GM12878 (cell line): Measurements from ENCODE around the gene GNB5. TPM values are rescaled to one million over a fixed set of nuclear protein-coding genes. Genes with fewer than 3 reads are reported as not detected.

Experiments
- BACH1 ChIP-seq: fragments of 450-650 bp; IDR thresholded peaks from 2 replicates; pipeline ENCODE4 v1.6.1; 2017; ENCODE audit warnings: mild to moderate bottlenecking, borderline replicate concordance
- CBFB ChIP-seq: IDR thresholded peaks from 2 replicates; pipeline ENCODE4 v1.6.1; 2016; ENCODE audit warnings: antibody characterized with exemption, low read depth
- CTCF ChIP-seq, 3 experiments: IDR thresholded peaks in 2 of 3; conservative IDR thresholded peaks in 1 of 3; 2 replicates each; pipeline ENCODE4 v1.5.1; 2011; ENCODE audit warnings: low read depth in 3 of 3, low read length in 3 of 3, mild to moderate bottlenecking in 3 of 3, control low read depth in 2 of 3, moderate library complexity in 2 of 3, inconsistent platforms in 1 of 3, mixed read lengths in 1 of 3; ENCODE audit not compliant: control insufficient read depth in 2 of 3, insufficient read depth in 1 of 3; ENCODE audit errors: extremely low read depth in 1 of 3
- ETV6 ChIP-seq, 2 experiments: fragments of 450-650 bp in 1 of 2; IDR thresholded peaks in 1 of 2; conservative IDR thresholded peaks in 1 of 2; 2 replicates each; pipeline ENCODE4 v1.6.1; 2014; ENCODE audit warnings: antibody characterized with exemption in 1 of 2, borderline replicate concordance in 1 of 2, low read depth in 1 of 2, mild to moderate bottlenecking in 1 of 2, moderate library complexity in 1 of 2
- EZH2 ChIP-seq: IDR thresholded peaks from 2 replicates; pipeline ENCODE4 v1.6.1; 2012; ENCODE audit warnings: low read depth, mild to moderate bottlenecking, control low read depth, inconsistent platforms, low read length, borderline replicate concordance; ENCODE audit not compliant: control insufficient read depth
- GABPA ChIP-seq: IDR thresholded peaks from 2 replicates; pipeline ENCODE4 v1.6.1; 2014; ENCODE audit warnings: antibody characterized with exemption, low read depth, mild to moderate bottlenecking, inconsistent platforms
- GATAD2B ChIP-seq: fragments of 450-650 bp; conservative IDR thresholded peaks from 2 replicates; pipeline ENCODE4 v1.6.1; 2017; ENCODE audit warnings: low read depth, mild to moderate bottlenecking, moderate library complexity
- HCFC1 ChIP-seq: fragments of 150-350 bp; IDR thresholded peaks from 2 replicates; pipeline ENCODE4 v1.6.1; 2014; ENCODE audit warnings: low read length
- IKZF1 ChIP-seq: fragments of 450-650 bp; conservative IDR thresholded peaks from 2 replicates; pipeline ENCODE4 v1.6.1; 2017; ENCODE audit warnings: antibody characterized with exemption, mild to moderate bottlenecking
- MEF2B ChIP-seq: fragments of 450-650 bp; IDR thresholded peaks from 2 replicates; pipeline ENCODE4 v1.6.1; 2018; ENCODE audit warnings: mild to moderate bottlenecking, moderate library complexity; ENCODE audit not compliant: partially characterized antibody, poor library complexity, severe bottlenecking
- MTA2 ChIP-seq: fragments of 450-650 bp; IDR thresholded peaks from 2 replicates; pipeline ENCODE4 v1.6.1; 2016; ENCODE audit warnings: low read depth, mild to moderate bottlenecking, moderate library complexity
- NBN ChIP-seq: fragments of 450-650 bp; IDR thresholded peaks from 2 replicates; pipeline ENCODE4 v1.6.1; 2016
- PAX5 ChIP-seq: IDR thresholded peaks from 2 replicates; pipeline ENCODE4 v1.6.1; 2011; ENCODE audit warnings: low read depth, low read length, borderline replicate concordance
- POLR2A ChIP-seq: IDR thresholded peaks from 2 replicates; pipeline ENCODE4 v1.6.1; 2011; ENCODE audit warnings: low read depth, mild to moderate bottlenecking, low read length
- RELA ChIP-seq: fragments of 450-650 bp; IDR thresholded peaks from 2 replicates; pipeline ENCODE4 v1.8.0; 2014; ENCODE audit warnings: borderline replicate concordance; ENCODE audit not compliant: partially characterized antibody
- RUNX3 ChIP-seq: IDR thresholded peaks from 2 replicates; pipeline ENCODE4 v1.6.1; 2012; ENCODE audit warnings: low read length, inconsistent platforms
- SREBF1 ChIP-seq: IDR thresholded peaks from 2 replicates; pipeline ENCODE4 v1.6.1; 2012; ENCODE audit warnings: mild to moderate bottlenecking, low read length
- SRF ChIP-seq, 2 experiments: IDR thresholded peaks; 2 replicates each; pipeline ENCODE4 v1.6.1; 2011; ENCODE audit warnings: low read depth in 2 of 2, low read length in 2 of 2, mild to moderate bottlenecking in 1 of 2, moderate library complexity in 1 of 2
- TCF12 ChIP-seq: IDR thresholded peaks from 2 replicates; pipeline ENCODE4 v1.6.1; 2011; ENCODE audit warnings: low read depth, mild to moderate bottlenecking, low read length
- TCF3 ChIP-seq: IDR thresholded peaks from 2 replicates; pipeline ENCODE4 v1.6.1; 2012; ENCODE audit warnings: low read depth, mild to moderate bottlenecking, low read length, borderline replicate concordance; ENCODE audit not compliant: insufficient read depth
- ZNF24 ChIP-seq: fragments of 450-650 bp; IDR thresholded peaks from 2 replicates; pipeline ENCODE4 v1.6.1; 2017; ENCODE audit warnings: antibody characterized with exemption, mild to moderate bottlenecking
- ZNF274 ChIP-seq: IDR thresholded peaks from one replicate; pipeline ENCODE4 v1.8.0; 2011; ENCODE audit not compliant: insufficient read length, insufficient read depth
- ZNF384 ChIP-seq: IDR thresholded peaks from 2 replicates; pipeline ENCODE4 v1.6.1; 2012; ENCODE audit warnings: low read depth, mild to moderate bottlenecking, low read length, improper control_type of control experiment, borderline replicate concordance
- ZZZ3 ChIP-seq: IDR thresholded peaks from 2 replicates; pipeline ENCODE4 v1.6.1; 2011; ENCODE audit warnings: low read depth; ENCODE audit not compliant: control insufficient read depth, insufficient read length
- polyA plus RNA-seq, 11 experiments: library from polyadenylated mRNA; depleted of rRNA in 4 of 11; unstranded in 6 of 11; stranded (reverse) in 5 of 11; fragments of >200 nt; fragmentation: Nextera tagmentation in 4 of 11; fragmentation: Illumina TruSeq in 1 of 11; extraction: Ambion mirVana in 4 of 11; extraction: Trizol in 1 of 11; gene quantifications; 1 replicate in 1 of 11; 2 replicates in 10 of 11; pipeline versions ENCODE4 v1.2.1 to v1.2.3, GENCODE V29; 2011 to 2016; ENCODE audit warnings: inconsistent platforms in 2 of 11, missing spikeins in 2 of 11, low read depth in 1 of 11
- total RNA-seq, 4 experiments: library from RNA; depleted of rRNA in 3 of 4; stranded (reverse); fragments of >200 nt in 3 of 4; fragmentation: Illumina TruSeq in 1 of 4; extraction: Trizol in 1 of 4; gene quantifications; 2 replicates each; pipeline versions ENCODE4 v1.2.1 to v1.2.3, GENCODE V29; 2013 to 2021
- TF ChIP-seq, protein P1 (sequence below): fragments of 450-650 bp; IDR thresholded peaks from 2 replicates; pipeline ENCODE4 v1.6.1; 2017; ENCODE audit warnings: low read depth, mild to moderate bottlenecking, moderate library complexity
- TF ChIP-seq, protein P2 (sequence below): fragments of 450-650 bp; IDR thresholded peaks from 2 replicates; pipeline ENCODE4 v1.6.1; 2018; ENCODE audit warnings: borderline replicate concordance, mild to moderate bottlenecking; ENCODE audit not compliant: partially characterized antibody

The GNB5 gene
- total and polyA plus RNA-seq, 10 of the 15 experiments (the other 5 are each of a cell fraction or from before 2014, with no cell fraction given): 2.4 to 25.9 (median 15.2) TPM

GRCh38 chr15:52137432-52138357, 53.5 kb downstream of the GNB5 start (continued):
- TF ChIP-seq HCFC1: no peak
- no peak for TF ChIP-seq MEF2B
- TF ChIP-seq POLR2A: no peak
- TF ChIP-seq NBN: no peak
- TF ChIP-seq ZZZ3: no peak
- TF ChIP-seq SRF (IDR thresholded peaks at IDR 0.05; ENCODE audit: low read depth in 2 of 2, low read length in 2 of 2): no peak
- TF ChIP-seq PAX5: no peak
- TF ChIP-seq EZH2: no peak
- TF ChIP-seq, protein P1, sequence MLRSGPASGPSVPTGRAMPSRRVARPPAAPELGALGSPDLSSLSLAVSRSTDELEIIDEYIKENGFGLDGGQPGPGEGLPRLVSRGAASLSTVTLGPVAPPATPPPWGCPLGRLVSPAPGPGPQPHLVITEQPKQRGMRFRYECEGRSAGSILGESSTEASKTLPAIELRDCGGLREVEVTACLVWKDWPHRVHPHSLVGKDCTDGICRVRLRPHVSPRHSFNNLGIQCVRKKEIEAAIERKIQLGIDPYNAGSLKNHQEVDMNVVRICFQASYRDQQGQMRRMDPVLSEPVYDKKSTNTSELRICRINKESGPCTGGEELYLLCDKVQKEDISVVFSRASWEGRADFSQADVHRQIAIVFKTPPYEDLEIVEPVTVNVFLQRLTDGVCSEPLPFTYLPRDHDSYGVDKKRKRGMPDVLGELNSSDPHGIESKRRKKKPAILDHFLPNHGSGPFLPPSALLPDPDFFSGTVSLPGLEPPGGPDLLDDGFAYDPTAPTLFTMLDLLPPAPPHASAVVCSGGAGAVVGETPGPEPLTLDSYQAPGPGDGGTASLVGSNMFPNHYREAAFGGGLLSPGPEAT: no peak
- TF ChIP-seq ZNF384: no peak
- TF ChIP-seq CBFB: no peak
- no peak for TF ChIP-seq GATAD2B
- TF ChIP-seq RELA: no peak
- peak; percentile 29 for TF ChIP-seq IKZF1
- TF ChIP-seq TCF12: peak; percentile 20; the same call in 1 of the 2 replicates
- TF ChIP-seq ETV6 (conservative IDR thresholded peaks at IDR 0.05 in 1 of 2, IDR thresholded peaks at IDR 0.05 in 1 of 2; ENCODE audit: borderline replicate concordance in 1 of 2, low read depth in 1 of 2): no peak
- no peak for TF ChIP-seq BACH1
- TF ChIP-seq SREBF1: no peak
- TF ChIP-seq RUNX3: peak; percentile 66
- no peak for TF ChIP-seq ZNF274
- TF ChIP-seq MTA2: 0 out of 2 replicates have a peak, but pooled peaks have one; percentile 29
- TF ChIP-seq GABPA: no peak
- no peak for TF ChIP-seq TCF3
- TF ChIP-seq, protein P2, sequence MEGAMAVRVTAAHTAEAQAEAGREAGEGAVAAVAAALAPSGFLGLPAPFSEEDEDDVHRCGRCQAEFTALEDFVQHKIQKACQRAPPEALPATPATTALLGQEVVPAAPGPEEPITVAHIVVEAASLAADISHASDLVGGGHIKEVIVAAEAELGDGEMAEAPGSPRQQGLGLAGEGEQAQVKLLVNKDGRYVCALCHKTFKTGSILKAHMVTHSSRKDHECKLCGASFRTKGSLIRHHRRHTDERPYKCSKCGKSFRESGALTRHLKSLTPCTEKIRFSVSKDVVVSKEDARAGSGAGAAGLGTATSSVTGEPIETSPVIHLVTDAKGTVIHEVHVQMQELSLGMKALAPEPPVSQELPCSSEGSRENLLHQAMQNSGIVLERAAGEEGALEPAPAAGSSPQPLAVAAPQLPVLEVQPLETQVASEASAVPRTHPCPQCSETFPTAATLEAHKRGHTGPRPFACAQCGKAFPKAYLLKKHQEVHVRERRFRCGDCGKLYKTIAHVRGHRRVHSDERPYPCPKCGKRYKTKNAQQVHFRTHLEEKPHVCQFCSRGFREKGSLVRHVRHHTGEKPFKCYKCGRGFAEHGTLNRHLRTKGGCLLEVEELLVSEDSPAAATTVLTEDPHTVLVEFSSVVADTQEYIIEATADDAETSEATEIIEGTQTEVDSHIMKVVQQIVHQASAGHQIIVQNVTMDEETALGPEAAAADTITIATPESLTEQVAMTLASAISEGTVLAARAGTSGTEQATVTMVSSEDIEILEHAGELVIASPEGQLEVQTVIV: no peak
- no peak for TF ChIP-seq ZNF24
- peak in 2 of 3 experiments; percentile 8 to 12; a peak in 1 of 6 replicates for TF ChIP-seq CTCF (IDR thresholded peaks at IDR 0.05 in 2 of 3, conservative IDR thresholded peaks at IDR 0.05 in 1 of 3; ENCODE audit: control insufficient read depth in 2 of 3, extremely low read depth in 1 of 3, insufficient read depth in 1 of 3, low read depth in 3 of 3, low read length in 3 of 3)
